ENCODE results near the gene RBMS1. TPM values are rescaled to one million over a fixed set of nuclear protein-coding genes. Genes with fewer than 3 reads are reported as not detected.

Gene RBMS1
- total RNA-seq, 6 experiments from 2014 or later = 8.5 to 21.4 (median 14.3) TPM

- H3K36me3 ChIP-seq = no peaks in the 10 kb centered on the region
- no peaks in the 10 kb centered on the region for H3K9me3 ChIP-seq
- DNase-seq = no peak
- H3K27ac ChIP-seq = peak overlapping the region in 2 of 3 donors; percentile 87 to 94
- H3K4me3 ChIP-seq = peak overlapping the region; percentile 41 to 71 (median 52)
- ATAC-seq = peak in 1 of 4 donors; percentile 26
- WGBS (ENCODE audit: insufficient coverage, low coverage, low lambda C conversion rate, missing lambda C conversion rate) = 75% methylated on average over 4 of the region's 4 CpGs
- no peak for TF ChIP-seq POLR2A (IDR thresholded peaks at IDR 0.05)
- TF ChIP-seq CTCF (IDR thresholded peaks at IDR 0.05) = no peak
- H3K27me3 ChIP-seq = no peaks in the 10 kb centered on the region
- intact Hi-C loops (cut with DNase I) = no loop called here
- peaks cover 0 to 17% (median 0%) of the 10 kb centered on the region in 4 donors for H3K4me1 ChIP-seq
These were observed 224.2 kb downstream of the RBMS1 start for GRCh38 chr2:160269365-160269764.

- no peaks in the 10 kb centered on the region for H3K9me3 ChIP-seq
- intact Hi-C loops (cut with DNase I) = no loop called here
- H3K27me3 ChIP-seq = no peaks in the 10 kb centered on the region
- no peak overlapping the region for H3K27ac ChIP-seq
- H3K4me1 ChIP-seq = peaks cover 0 to 17% (median 0%) of the 10 kb centered on the region in 4 donors
- TF ChIP-seq POLR2A (IDR thresholded peaks at IDR 0.05) (no peak), CTCF (IDR thresholded peaks at IDR 0.05) (no peak)
- WGBS (ENCODE audit: insufficient coverage, low coverage, low lambda C conversion rate, missing lambda C conversion rate) = 62% methylated on average over 2 of the region's 2 CpGs
- no peak for ATAC-seq
- DNase-seq = no peak
- no peaks in the 10 kb centered on the region for H3K36me3 ChIP-seq
- no peak overlapping the region for H3K4me3 ChIP-seq
These were observed 225.3 kb downstream of the RBMS1 start for GRCh38 chr2:160268151-160268781.

GRCh38 chr2:160267692-160268091, 225.9 kb downstream of the RBMS1 start:
- 94% methylated on average over 1 of the region's 1 CpG for WGBS (ENCODE audit: insufficient coverage, low coverage, low lambda C conversion rate, missing lambda C conversion rate)
- ATAC-seq (no peak), DNase-seq (no peak)

GRCh38 chr2:160267022-160267421, 226.6 kb downstream of the RBMS1 start:
- WGBS (ENCODE audit: insufficient coverage, low coverage, low lambda C conversion rate, missing lambda C conversion rate) = 88% methylated on average over 1 of the region's 4 CpGs
- Histone ChIP-seq H3K4me3 (no peak overlapping the region), H3K27me3 (no peaks in the 10 kb centered on the region), H3K36me3 (no peaks in the 10 kb centered on the region), H3K27ac (no peak overlapping the region), H3K4me1 (peaks cover 0 to 17% (median 0%) of the 10 kb centered on the region in 4 donors), H3K9me3 (no peaks in the 10 kb centered on the region)
- DNase-seq (no peak), ATAC-seq (no peak)
- TF ChIP-seq CTCF (IDR thresholded peaks at IDR 0.05) (no peak), POLR2A (IDR thresholded peaks at IDR 0.05) (no peak)
- intact Hi-C loops (cut with DNase I) = no loop called here

More at GRCh38 chr2:160267692-160268091, 225.9 kb downstream of the RBMS1 start:
- H3K4me1 ChIP-seq = peaks cover 0 to 17% (median 0%) of the 10 kb centered on the region in 4 donors
- no peaks in the 10 kb centered on the region for H3K36me3 ChIP-seq
- intact Hi-C loops (cut with DNase I) = no loop called here
- no peaks in the 10 kb centered on the region for H3K27me3 ChIP-seq
- no peak overlapping the region for H3K4me3 ChIP-seq
- no peak overlapping the region for H3K27ac ChIP-seq
- TF ChIP-seq POLR2A (IDR thresholded peaks at IDR 0.05) (no peak), CTCF (IDR thresholded peaks at IDR 0.05) (no peak)
- H3K9me3 ChIP-seq = no peaks in the 10 kb centered on the region

All from right lobe of liver (tissue), 6 donors.